ENCODE data around the gene HNRNPL.
A peak's percentile ranks its signal among the peaks of the same experiment; 100 is the strongest.
"Not testable (repeated sequence)": the region's sequence is repeated elsewhere in the genome, so short reads cannot be mapped to it uniquely, and the experiment has no call there.

HNRNPL gene

GRCh38 chr19:38834104-38834490 lies 15.7 kb downstream of the HNRNPL start:
- no peak overlapping the region for H3K27ac Mint-ChIP-seq
- H3K4me3 Mint-ChIP-seq, result no peak overlapping the region
- peaks cover 28% of the 10 kb centered on the region for H3K4me1 Mint-ChIP-seq (ENCODE audit: low read depth)
- H3K36me3 Mint-ChIP-seq (ENCODE audit: low read depth), result peaks cover 34% of the 10 kb centered on the region
- no peaks in the 10 kb centered on the region for H3K9me3 Mint-ChIP-seq
- no peaks in the 10 kb centered on the region for H3K27me3 Mint-ChIP-seq (ENCODE audit: low read depth)

GRCh38 chr19:38833092-38833425 lies 16.7 kb downstream of the HNRNPL start:
- Mint-ChIP-seq H3K27me3 (ENCODE audit: low read depth) (no peaks in the 10 kb centered on the region), H3K4me1 (ENCODE audit: low read depth) (peaks cover 28% of the 10 kb centered on the region), H3K36me3 (ENCODE audit: low read depth) (peaks cover 32% of the 10 kb centered on the region), H3K27ac (no peak overlapping the region), H3K4me3 (no peak overlapping the region), H3K9me3 (no peaks in the 10 kb centered on the region)

- Mint-ChIP-seq H3K4me3 (peak overlapping the region; percentile 96), H3K4me1 (ENCODE audit: low read depth) (peaks cover 33% of the 10 kb centered on the region), H3K9me3 (no peaks in the 10 kb centered on the region), H3K27ac (peak overlapping the region; percentile 88), H3K27me3 (ENCODE audit: low read depth) (no peaks in the 10 kb centered on the region), H3K36me3 (ENCODE audit: low read depth) (peaks cover 33% of the 10 kb centered on the region)
Measured at GRCh38 chr19:38831142-38831605, 18.6 kb downstream of the HNRNPL start.

- H3K27ac Mint-ChIP-seq, result peak overlapping the region; percentile 88
- peaks cover 26% of the 10 kb centered on the region for H3K36me3 Mint-ChIP-seq (ENCODE audit: low read depth)
Measured at GRCh38 chr19:38830039-38830733, 19.6 kb downstream of the HNRNPL start.

GRCh38 chr19:38829203-38829602 lies 20.6 kb downstream of the HNRNPL start:
- not testable (repeated sequence) for H3K4me3 Mint-ChIP-seq; H3K9me3 Mint-ChIP-seq; H3K27ac Mint-ChIP-seq; H3K27me3 Mint-ChIP-seq (ENCODE audit: low read depth)
- Mint-ChIP-seq H3K36me3 (ENCODE audit: low read depth) (peaks cover 34% of the 10 kb centered on the region), H3K4me1 (ENCODE audit: low read depth) (peaks cover 33% of the 10 kb centered on the region)

More at GRCh38 chr19:38830039-38830733, 19.6 kb downstream of the HNRNPL start:
- H3K4me1 Mint-ChIP-seq (ENCODE audit: low read depth), result peaks cover 33% of the 10 kb centered on the region
- peak overlapping the region; percentile 96 for H3K4me3 Mint-ChIP-seq
- H3K27me3 Mint-ChIP-seq (ENCODE audit: low read depth), result no peaks in the 10 kb centered on the region
- no peaks in the 10 kb centered on the region for H3K9me3 Mint-ChIP-seq

GRCh38 chr19:38826856-38827551 lies 22.8 kb downstream of the HNRNPL start:
- Mint-ChIP-seq H3K27me3 (ENCODE audit: low read depth) (no peaks in the 10 kb centered on the region), H3K9me3 (no peaks in the 10 kb centered on the region), H3K4me3 (no peak overlapping the region), H3K36me3 (ENCODE audit: low read depth) (peaks cover 50% of the 10 kb centered on the region), H3K4me1 (ENCODE audit: low read depth) (peaks cover 31% of the 10 kb centered on the region), H3K27ac (peak overlapping the region; percentile 49)

GRCh38 chr19:38825936-38826335 lies 23.9 kb downstream of the HNRNPL start:
- H3K4me3 Mint-ChIP-seq; H3K27me3 Mint-ChIP-seq (ENCODE audit: low read depth); H3K27ac Mint-ChIP-seq; H3K9me3 Mint-ChIP-seq: not testable (repeated sequence)
- peaks cover 22% of the 10 kb centered on the region for H3K4me1 Mint-ChIP-seq (ENCODE audit: low read depth)
- H3K36me3 Mint-ChIP-seq (ENCODE audit: low read depth), result peaks cover 49% of the 10 kb centered on the region

GRCh38 chr19:38821230-38821825 lies 28.5 kb downstream of the HNRNPL start:
- H3K27me3 Mint-ChIP-seq (ENCODE audit: low read depth); H3K4me1 Mint-ChIP-seq (ENCODE audit: low read depth); H3K9me3 Mint-ChIP-seq; H3K4me3 Mint-ChIP-seq; H3K27ac Mint-ChIP-seq: not testable (repeated sequence)
- peaks cover 39% of the 10 kb centered on the region for H3K36me3 Mint-ChIP-seq (ENCODE audit: low read depth)

GRCh38 chr19:38819231-38819920 lies 30.4 kb downstream of the HNRNPL start:
- H3K27me3 Mint-ChIP-seq (ENCODE audit: low read depth), result no peaks in the 10 kb centered on the region
- no peaks in the 10 kb centered on the region for H3K9me3 Mint-ChIP-seq
- H3K36me3 Mint-ChIP-seq (ENCODE audit: low read depth), result peaks cover 40% of the 10 kb centered on the region
- H3K27ac Mint-ChIP-seq, result peak overlapping the region; percentile 13
- H3K4me3 Mint-ChIP-seq, result no peak overlapping the region
- H3K4me1 Mint-ChIP-seq (ENCODE audit: low read depth), result peaks cover 4% of the 10 kb centered on the region

- Mint-ChIP-seq H3K27me3 (ENCODE audit: low read depth) (no peaks in the 10 kb centered on the region), H3K27ac (no peak overlapping the region), H3K9me3 (no peaks in the 10 kb centered on the region), H3K4me3 (no peak overlapping the region), H3K4me1 (ENCODE audit: low read depth) (no peaks in the 10 kb centered on the region), H3K36me3 (ENCODE audit: low read depth) (peaks cover 21% of the 10 kb centered on the region)
Measured at GRCh38 chr19:38817081-38817480, 32.7 kb downstream of the HNRNPL start.

- H3K9me3 Mint-ChIP-seq, result no peaks in the 10 kb centered on the region
- no peaks in the 10 kb centered on the region for H3K4me1 Mint-ChIP-seq (ENCODE audit: low read depth)
- no peaks in the 10 kb centered on the region for H3K27me3 Mint-ChIP-seq (ENCODE audit: low read depth)
- no peak overlapping the region for H3K4me3 Mint-ChIP-seq
- no peak overlapping the region for H3K27ac Mint-ChIP-seq
- peaks cover 21% of the 10 kb centered on the region for H3K36me3 Mint-ChIP-seq (ENCODE audit: low read depth)
Measured at GRCh38 chr19:38816131-38816750, 33.5 kb downstream of the HNRNPL start.

GRCh38 chr19:38815059-38816001 lies 34.5 kb downstream of the HNRNPL start:
- no peaks in the 10 kb centered on the region for H3K4me1 Mint-ChIP-seq (ENCODE audit: low read depth)
- no peaks in the 10 kb centered on the region for H3K27me3 Mint-ChIP-seq (ENCODE audit: low read depth)
- no peaks in the 10 kb centered on the region for H3K9me3 Mint-ChIP-seq
- no peak overlapping the region for H3K27ac Mint-ChIP-seq
- H3K4me3 Mint-ChIP-seq, result no peak overlapping the region
- H3K36me3 Mint-ChIP-seq (ENCODE audit: low read depth), result peaks cover 14% of the 10 kb centered on the region

- H3K9me3 Mint-ChIP-seq, H3K27ac Mint-ChIP-seq: not testable (repeated sequence)
Measured at GRCh38 chr19:38813932-38814331, 35.9 kb downstream of the HNRNPL start.

More at GRCh38 chr19:38813932-38814331, 35.9 kb downstream of the HNRNPL start:
- not testable (repeated sequence) for H3K4me1 Mint-ChIP-seq (ENCODE audit: low read depth); H3K27me3 Mint-ChIP-seq (ENCODE audit: low read depth); H3K4me3 Mint-ChIP-seq
- H3K36me3 Mint-ChIP-seq (ENCODE audit: low read depth), result peaks cover 12% of the 10 kb centered on the region

Data from T-helper 1 cell treated with Interleukin-12 subunit alpha and Interleukin-12 subunit beta and Interleukin-4 antibody, amounts not matched to agents 30 μg/mL and 1 μg/mL, for 36 hours (primary cell).